Activated CD4-positive, CD25-positive, alpha-beta regulatory T cell treated with anti-CD3 and anti-CD28 coated beads, Interleukin-2, amount 50 U/mL, for 72 hours (primary cell): ENCODE measurements around the gene ACD.
A peak's percentile ranks its signal among the peaks of the same experiment; 100 is the strongest.
"Not testable (repeated sequence)": the region's sequence is repeated elsewhere in the genome, so short reads cannot be mapped to it uniquely, and the experiment has no call there.

ENCODE experiments used
- DNase-seq: peaks from one replicate; pipeline ENCODE4 v3.0.0; 2021

ACD gene

GRCh38 chr16:67659675-67660563 lies at the start of gene ACD:
TSS of gene ACD (minus strand) at chr16:67660260. CDS start at chr16:67660220, 40 bp downstream.
- DNase-seq: peak; percentile 96

- DNase-seq: no peak
Observed at GRCh38 chr16:67709050-67709449, 49.0 kb upstream of the ACD start.

- no peak for DNase-seq
Observed at GRCh38 chr16:67708368-67708771, 48.3 kb upstream of the ACD start.

GRCh38 chr16:67707790-67708189 lies 47.7 kb upstream of the ACD start:
- DNase-seq: no peak

GRCh38 chr16:67707210-67707609 lies 47.1 kb upstream of the ACD start:
- DNase-seq: no peak

- DNase-seq: no peak
Observed at GRCh38 chr16:67704110-67704509, 44.0 kb upstream of the ACD start.

GRCh38 chr16:67703626-67704025 lies 43.6 kb upstream of the ACD start:
- no peak for DNase-seq

GRCh38 chr16:67702130-67702529 lies 42.1 kb upstream of the ACD start:
- no peak for DNase-seq

- no peak for DNase-seq
Observed at GRCh38 chr16:67701420-67701819, 41.4 kb upstream of the ACD start.

GRCh38 chr16:67699265-67699664 lies 39.2 kb upstream of the ACD start:
- no peak for DNase-seq

GRCh38 chr16:67697422-67698185 lies 37.5 kb upstream of the ACD start:
- DNase-seq: no peak

- no peak for DNase-seq
Observed at GRCh38 chr16:67694611-67695010, 34.6 kb upstream of the ACD start.

GRCh38 chr16:67693517-67694285 lies 33.6 kb upstream of the ACD start:
- DNase-seq: not testable (repeated sequence)

GRCh38 chr16:67685388-67686112 lies 25.5 kb upstream of the ACD start:
- no peak for DNase-seq

GRCh38 chr16:67683767-67684166 lies 23.7 kb upstream of the ACD start:
- DNase-seq: no peak

GRCh38 chr16:67679935-67680897 lies 20.2 kb upstream of the ACD start:
- DNase-seq: no peak

- no peak for DNase-seq
Observed at GRCh38 chr16:67678354-67679023, 18.4 kb upstream of the ACD start.

- no peak for DNase-seq
Observed at GRCh38 chr16:67677712-67678111, 17.7 kb upstream of the ACD start.

GRCh38 chr16:67676939-67677338 lies 16.9 kb upstream of the ACD start:
- DNase-seq: no peak

GRCh38 chr16:67676516-67676915 lies 16.5 kb upstream of the ACD start:
- DNase-seq: no peak

GRCh38 chr16:67675999-67676398 lies 15.9 kb upstream of the ACD start:
- no peak for DNase-seq
